Endodermal cell (in vitro differentiated cells): ENCODE data around the gene SUSD3. TPM values are rescaled to one million over a fixed set of nuclear protein-coding genes. Genes with fewer than 3 reads are reported as not detected.

Source experiments
- DNase-seq: peaks from one replicate; pipeline ENCODE4 v3.0.0-alpha.2; 2017
- H3K27ac ChIP-seq: 2 replicates; pipeline ENCODE4 v1.5.1; 2013; ENCODE audit warnings: mild to moderate bottlenecking, low read depth, low read length, moderate library complexity
- H3K27me3 ChIP-seq: 2 replicates; pipeline ENCODE4 v1.6.1; 2013; ENCODE audit warnings: mild to moderate bottlenecking, low read length, moderate library complexity; ENCODE audit not compliant: insufficient read depth, control insufficient read depth, poor library complexity, severe bottlenecking
- H3K36me3 ChIP-seq: 2 replicates; pipeline ENCODE4 v1.7.0; 2013; ENCODE audit warnings: mild to moderate bottlenecking, low read length, moderate library complexity; ENCODE audit not compliant: control insufficient read depth, insufficient read depth
- H3K4me1 ChIP-seq: one replicate; pipeline ENCODE4 v1.7.0; 2013; ENCODE audit warnings: low read length; ENCODE audit not compliant: control insufficient read depth, insufficient read depth
- H3K4me3 ChIP-seq: 2 replicates; pipeline ENCODE4 v1.5.1; 2013; ENCODE audit warnings: mild to moderate bottlenecking, low read length, moderate library complexity
- H3K9ac ChIP-seq: 2 replicates; pipeline ENCODE4 v1.6.1; 2013; ENCODE audit warnings: mild to moderate bottlenecking, low read length, moderate library complexity; ENCODE audit not compliant: poor library complexity, severe bottlenecking; ENCODE audit errors: extremely low read depth
- H3K9me3 ChIP-seq: 2 replicates; pipeline ENCODE4 v1.6.1; 2013; ENCODE audit warnings: mild to moderate bottlenecking, low read length, moderate library complexity; ENCODE audit not compliant: control insufficient read depth
- H3K27ac Mint-ChIP-seq: 2 replicates; pipeline ENCODE4 v1.8.0; 2020; ENCODE audit warnings: mixed read lengths
- H3K27me3 Mint-ChIP-seq: 2 replicates; pipeline ENCODE4 v1.8.0; 2021; ENCODE audit warnings: mild to moderate bottlenecking, mixed read lengths; ENCODE audit not compliant: insufficient read depth
- H3K36me3 Mint-ChIP-seq: 2 replicates; pipeline ENCODE4 v1.8.0; 2020; ENCODE audit warnings: low read depth, mixed read lengths
- H3K4me1 Mint-ChIP-seq: 2 replicates; pipeline ENCODE4 v1.8.0; 2020; ENCODE audit warnings: mixed read lengths
- H3K4me3 Mint-ChIP-seq: 2 replicates; pipeline ENCODE4 v1.8.0; 2020; ENCODE audit warnings: mild to moderate bottlenecking, moderate library complexity, mixed read lengths
- H3K9me3 Mint-ChIP-seq: 2 replicates; pipeline ENCODE4 v1.8.0; 2020; ENCODE audit warnings: mild to moderate bottlenecking, mixed read lengths
- WGBS, 2 experiments: methylation state at CpG; one replicate each; pipeline versions ENCODE4 v1.1.5 to v1.1.7; 2013; ENCODE audit warnings: missing lambda C conversion rate in 2 of 2, mixed read lengths in 1 of 2; ENCODE audit not compliant: insufficient coverage in 1 of 2, insufficient read length in 1 of 2; 5-methylcytosine and 5-hydroxymethylcytosine counted together
- total RNA-seq, 2 donors: library from RNA; stranded (reverse); fragmentation: NEBNext Ultra II Directional in 1 of 2; extraction: Animal tissue kit (Norgen Biotek cat#: 25700) in 1 of 2; gene quantifications; 2 replicates in 1 of 2; 3 replicates in 1 of 2; pipeline ENCODE4 v1.2.1, GENCODE V29; 2021
- TF ChIP-seq, protein P1 (sequence below): fragments of 200-600 bp; sonication (generic); conservative IDR thresholded peaks from 2 replicates; pipeline ENCODE4 v1.5.0; 2021; ENCODE audit warnings: antibody characterized with exemption, mild to moderate bottlenecking

Gene SUSD3
- total RNA-seq, 2 donors from 2014 or later = 5.1 to 5.9 TPM

DNA sequence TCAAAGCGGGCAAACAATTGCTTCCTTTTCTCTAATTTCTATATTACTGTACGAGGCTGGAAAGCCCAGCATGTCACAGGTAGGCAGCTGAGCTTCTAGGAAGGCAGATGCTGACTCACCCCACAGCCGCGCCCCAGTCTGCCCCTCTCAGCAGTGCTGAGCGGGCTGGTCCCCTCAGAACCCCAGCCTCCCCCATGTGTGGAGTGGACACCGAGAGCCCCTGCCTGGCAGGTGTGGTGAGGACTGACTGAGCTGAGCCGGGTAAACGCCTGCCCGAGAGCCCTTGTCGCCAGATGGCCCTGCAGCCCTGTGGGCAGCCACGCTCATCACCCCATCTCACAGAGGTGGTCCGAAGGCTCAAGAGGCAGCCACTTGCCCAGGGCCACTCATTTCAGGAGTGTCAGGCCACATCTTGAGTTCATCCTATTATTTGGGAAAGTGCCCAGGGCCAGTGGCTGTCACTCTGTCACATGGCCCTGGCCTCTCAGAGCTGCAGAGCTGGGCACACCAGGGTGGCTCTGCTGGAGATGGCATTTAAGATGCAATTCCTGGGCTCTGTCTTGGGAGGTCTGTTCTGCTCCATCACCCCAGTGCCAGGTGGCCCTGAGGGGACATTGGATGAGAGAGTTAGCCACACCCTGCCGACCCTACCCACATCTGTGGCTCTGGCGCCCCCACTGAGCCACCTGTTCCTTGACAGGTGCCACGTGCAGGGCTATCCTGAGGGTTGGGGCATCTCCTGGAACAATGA is 50.0 kb downstream of the SUSD3 start:
- Mint-ChIP-seq H3K36me3 (peaks cover 6% of the 10 kb centered on the region), H3K4me1 (no peaks in the 10 kb centered on the region), H3K27me3 (no peaks in the 10 kb centered on the region), H3K27ac (no peak overlapping the region), H3K9me3 (peaks cover 4% of the 10 kb centered on the region), H3K4me3 (no peak overlapping the region)
- no peaks in the 10 kb centered on the region for H3K9me3 ChIP-seq
- peak; percentile 48 for DNase-seq
- no peak overlapping the region for H3K27ac ChIP-seq
- H3K9ac ChIP-seq = no peak overlapping the region
- H3K4me3 ChIP-seq = no peak overlapping the region
- no peaks in the 10 kb centered on the region for H3K36me3 ChIP-seq
- TF ChIP-seq, protein P1, sequence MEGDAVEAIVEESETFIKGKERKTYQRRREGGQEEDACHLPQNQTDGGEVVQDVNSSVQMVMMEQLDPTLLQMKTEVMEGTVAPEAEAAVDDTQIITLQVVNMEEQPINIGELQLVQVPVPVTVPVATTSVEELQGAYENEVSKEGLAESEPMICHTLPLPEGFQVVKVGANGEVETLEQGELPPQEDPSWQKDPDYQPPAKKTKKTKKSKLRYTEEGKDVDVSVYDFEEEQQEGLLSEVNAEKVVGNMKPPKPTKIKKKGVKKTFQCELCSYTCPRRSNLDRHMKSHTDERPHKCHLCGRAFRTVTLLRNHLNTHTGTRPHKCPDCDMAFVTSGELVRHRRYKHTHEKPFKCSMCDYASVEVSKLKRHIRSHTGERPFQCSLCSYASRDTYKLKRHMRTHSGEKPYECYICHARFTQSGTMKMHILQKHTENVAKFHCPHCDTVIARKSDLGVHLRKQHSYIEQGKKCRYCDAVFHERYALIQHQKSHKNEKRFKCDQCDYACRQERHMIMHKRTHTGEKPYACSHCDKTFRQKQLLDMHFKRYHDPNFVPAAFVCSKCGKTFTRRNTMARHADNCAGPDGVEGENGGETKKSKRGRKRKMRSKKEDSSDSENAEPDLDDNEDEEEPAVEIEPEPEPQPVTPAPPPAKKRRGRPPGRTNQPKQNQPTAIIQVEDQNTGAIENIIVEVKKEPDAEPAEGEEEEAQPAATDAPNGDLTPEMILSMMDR = no peak
- no peaks in the 10 kb centered on the region for H3K27me3 ChIP-seq
- 90 to 96% methylated on average over 8 to 15 of the region's 15 CpGs for WGBS, 2 experiments
- peaks cover under 1% of the 10 kb centered on the region for H3K4me1 ChIP-seq

DNA sequence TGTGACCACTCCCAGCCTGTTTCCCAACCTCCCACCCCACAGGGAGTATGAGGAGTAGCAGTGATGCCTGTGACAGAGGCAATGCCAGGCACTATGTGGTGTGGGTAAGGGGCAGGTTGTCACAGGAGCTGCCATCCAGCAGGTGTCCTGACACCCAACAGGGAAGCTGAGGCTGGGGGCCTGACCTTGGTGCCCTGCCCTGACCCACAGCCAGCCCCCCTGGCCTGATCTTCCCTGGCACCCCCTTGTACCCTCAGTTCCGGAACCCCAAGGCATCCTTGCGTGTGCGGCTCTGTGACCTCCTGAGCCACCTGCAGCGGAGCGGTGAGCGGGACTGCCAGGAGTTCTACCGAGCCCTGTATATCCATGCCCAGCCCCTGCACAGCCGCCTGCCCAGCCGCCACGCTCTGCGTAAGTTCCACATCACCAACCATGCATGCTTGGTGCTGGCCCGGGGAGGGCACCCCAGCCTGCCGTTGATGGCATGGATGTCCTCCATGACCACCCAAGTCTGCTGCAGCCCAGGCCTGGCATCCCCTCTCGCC is 51.9 kb downstream of the SUSD3 start:
- H3K9me3 Mint-ChIP-seq = no peaks in the 10 kb centered on the region
- peak; percentile 14 for DNase-seq

GRCh38 chr9:93111001-93111370 is 52.5 kb downstream of the SUSD3 start:
- no peaks in the 10 kb centered on the region for H3K27me3 ChIP-seq
- 90 to 95% methylated on average over 9 to 11 of the region's 11 CpGs for WGBS, 2 experiments

More for the DNA sequence above, 51.9 kb downstream of the SUSD3 start:
- Histone ChIP-seq H3K36me3 (no peaks in the 10 kb centered on the region), H3K4me3 (no peak overlapping the region), H3K9me3 (no peaks in the 10 kb centered on the region), H3K9ac (no peak overlapping the region), H3K4me1 (peaks cover 5% of the 10 kb centered on the region), H3K27ac (no peak overlapping the region), H3K27me3 (no peaks in the 10 kb centered on the region)
- Mint-ChIP-seq H3K27me3 (no peaks in the 10 kb centered on the region), H3K4me3 (no peak overlapping the region), H3K36me3 (peaks cover 5% of the 10 kb centered on the region), H3K4me1 (peaks cover 12% of the 10 kb centered on the region), H3K27ac (no peak overlapping the region)
- TF ChIP-seq, protein P1 = no peak
- 94 to 96% methylated on average over 12 to 14 of the region's 14 CpGs for WGBS, 2 experiments

More at GRCh38 chr9:93111001-93111370, 52.5 kb downstream of the SUSD3 start:
- Histone ChIP-seq H3K4me1 (peaks cover 5% of the 10 kb centered on the region), H3K9ac (no peak overlapping the region), H3K27ac (no peak overlapping the region), H3K9me3 (no peaks in the 10 kb centered on the region), H3K36me3 (no peaks in the 10 kb centered on the region), H3K4me3 (no peak overlapping the region)
- Mint-ChIP-seq H3K27ac (no peak overlapping the region), H3K4me3 (no peak overlapping the region), H3K27me3 (no peaks in the 10 kb centered on the region), H3K9me3 (no peaks in the 10 kb centered on the region), H3K4me1 (peaks cover 12% of the 10 kb centered on the region), H3K36me3 (peaks cover 5% of the 10 kb centered on the region)
- DNase-seq = peak; percentile 37
- TF ChIP-seq, protein P1 = no peak
